Stimulated activated CD4-positive, alpha-beta T cell treated with anti-CD3 and anti-CD28 coated beads, Interleukin-2, amount 100 ng/mL, for 24 hours (primary cell): ENCODE data around the gene DQX1.
"Not testable (repeated sequence)": the region's sequence is repeated elsewhere in the genome, so short reads cannot be mapped to it uniquely, and the experiment has no call there.

Experiments used
- DNase-seq, 2 donors: peaks; one replicate each; pipeline ENCODE4 v3.0.0-alpha.2; 2020

DQX1 gene, protein sequence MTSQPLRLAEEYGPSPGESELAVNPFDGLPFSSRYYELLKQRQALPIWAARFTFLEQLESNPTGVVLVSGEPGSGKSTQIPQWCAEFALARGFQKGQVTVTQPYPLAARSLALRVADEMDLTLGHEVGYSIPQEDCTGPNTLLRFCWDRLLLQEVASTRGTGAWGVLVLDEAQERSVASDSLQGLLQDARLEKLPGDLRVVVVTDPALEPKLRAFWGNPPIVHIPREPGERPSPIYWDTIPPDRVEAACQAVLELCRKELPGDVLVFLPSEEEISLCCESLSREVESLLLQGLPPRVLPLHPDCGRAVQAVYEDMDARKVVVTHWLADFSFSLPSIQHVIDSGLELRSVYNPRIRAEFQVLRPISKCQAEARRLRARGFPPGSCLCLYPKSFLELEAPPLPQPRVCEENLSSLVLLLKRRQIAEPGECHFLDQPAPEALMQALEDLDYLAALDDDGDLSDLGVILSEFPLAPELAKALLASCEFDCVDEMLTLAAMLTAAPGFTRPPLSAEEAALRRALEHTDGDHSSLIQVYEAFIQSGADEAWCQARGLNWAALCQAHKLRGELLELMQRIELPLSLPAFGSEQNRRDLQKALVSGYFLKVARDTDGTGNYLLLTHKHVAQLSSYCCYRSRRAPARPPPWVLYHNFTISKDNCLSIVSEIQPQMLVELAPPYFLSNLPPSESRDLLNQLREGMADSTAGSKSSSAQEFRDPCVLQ

DNA sequence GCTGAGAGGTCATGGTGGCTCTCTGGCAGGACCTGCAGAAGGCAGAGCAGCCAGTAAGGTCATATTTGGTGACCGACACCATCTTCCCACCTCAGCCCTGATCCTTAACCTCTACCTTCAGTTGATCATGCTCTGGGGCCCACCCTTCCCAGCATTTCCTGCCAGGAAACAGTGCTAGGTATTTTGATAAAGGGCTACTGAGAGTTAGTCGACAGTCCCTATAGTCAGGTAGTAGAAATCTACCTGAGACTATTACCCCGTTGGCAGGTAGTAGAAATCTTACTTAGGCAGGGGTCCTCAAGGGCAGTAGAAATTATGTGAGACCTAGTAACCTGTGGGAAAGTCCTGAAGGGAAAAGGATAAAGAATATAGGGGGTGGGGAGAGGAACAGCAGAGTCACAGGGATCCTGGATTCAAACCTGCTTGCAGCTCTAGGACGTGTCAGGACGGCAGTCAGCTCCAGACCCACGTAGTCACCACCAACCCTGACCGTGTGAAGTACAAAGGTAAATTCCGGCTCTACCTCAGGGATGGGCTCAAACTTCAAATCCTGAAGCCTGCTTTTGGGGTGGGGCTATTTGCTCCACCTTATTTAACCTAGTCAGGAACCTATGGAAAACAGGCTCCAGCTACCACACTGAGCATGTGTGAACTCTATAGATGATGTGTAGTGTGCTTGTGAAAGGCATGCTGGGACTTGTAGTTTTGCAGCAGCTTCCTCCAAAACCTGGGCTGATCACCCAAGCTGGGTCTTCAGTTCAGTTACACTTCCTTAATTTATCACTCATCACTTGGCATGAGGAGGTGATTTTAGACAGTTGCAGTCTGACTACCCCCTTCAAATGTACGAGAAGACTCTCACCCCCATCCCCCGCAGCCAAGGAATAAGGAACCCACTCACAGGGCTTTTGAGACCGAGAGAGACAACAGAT lies at the start of gene DQX1:
Gene DQX1, minus strand, starts transcription at position 515 of the 932 bp plus-strand sequence. Its CDS starts 502 bp downstream, at position 13.
- DNase-seq: no peak

DNA sequence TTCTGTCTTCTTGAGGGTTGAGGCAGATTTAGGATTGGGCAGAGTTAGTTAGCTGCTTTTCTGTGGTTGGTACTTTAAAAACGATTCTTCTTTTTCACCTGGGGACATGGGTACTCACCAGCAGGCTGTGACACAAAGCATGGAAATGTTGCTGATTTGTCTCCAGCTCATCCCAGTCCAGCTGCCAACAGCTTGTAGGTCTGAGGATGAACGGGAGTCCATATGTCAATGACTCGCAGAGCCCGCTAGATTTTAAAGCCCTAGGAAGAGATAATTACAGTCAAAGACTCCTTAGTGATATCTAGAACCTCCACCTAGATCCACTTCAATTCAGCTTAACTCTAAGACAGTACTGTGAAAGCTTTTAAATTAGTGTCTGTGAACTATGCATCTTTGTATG lies 49.3 kb upstream of the DQX1 start:
- DNase-seq: no peak

DNA sequence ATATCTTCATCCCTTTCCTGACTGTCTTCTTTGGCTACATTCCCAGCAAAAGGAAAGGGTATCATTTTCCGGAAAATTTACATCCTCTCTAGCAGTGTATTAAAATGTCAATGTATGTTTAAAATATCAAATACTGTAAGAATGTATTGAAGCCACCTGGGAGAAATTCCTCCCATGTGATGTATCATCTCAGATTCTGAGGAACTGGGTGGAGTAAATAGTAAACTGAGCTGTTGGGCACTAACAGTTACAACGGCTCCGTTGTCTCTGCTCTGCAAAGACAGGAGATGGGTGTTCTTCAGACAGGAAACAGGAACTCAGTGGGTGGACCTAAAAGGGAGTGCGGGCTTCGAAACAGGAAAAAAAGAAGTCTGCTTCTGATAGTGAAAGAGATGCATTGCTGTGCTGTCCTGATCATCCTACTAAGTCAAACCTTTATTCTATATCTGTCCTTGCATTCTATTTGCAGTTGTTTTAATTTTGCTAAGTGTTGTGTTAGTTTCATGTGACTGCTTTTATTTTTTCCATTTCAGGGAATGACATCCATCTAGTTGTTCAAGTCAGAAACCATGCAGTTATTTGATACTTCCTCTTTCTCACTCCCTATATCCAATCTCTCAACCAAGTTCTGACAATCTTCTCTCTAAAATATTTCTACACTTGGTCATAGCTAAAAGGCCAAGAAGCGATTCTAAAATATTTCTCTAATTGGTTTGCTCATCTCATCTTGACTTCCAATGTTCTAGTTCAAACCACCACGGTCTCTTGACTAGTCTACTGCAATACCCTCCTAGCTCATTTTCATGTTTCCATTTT lies 47.9 kb upstream of the DQX1 start:
- DNase-seq: no peak

DNA sequence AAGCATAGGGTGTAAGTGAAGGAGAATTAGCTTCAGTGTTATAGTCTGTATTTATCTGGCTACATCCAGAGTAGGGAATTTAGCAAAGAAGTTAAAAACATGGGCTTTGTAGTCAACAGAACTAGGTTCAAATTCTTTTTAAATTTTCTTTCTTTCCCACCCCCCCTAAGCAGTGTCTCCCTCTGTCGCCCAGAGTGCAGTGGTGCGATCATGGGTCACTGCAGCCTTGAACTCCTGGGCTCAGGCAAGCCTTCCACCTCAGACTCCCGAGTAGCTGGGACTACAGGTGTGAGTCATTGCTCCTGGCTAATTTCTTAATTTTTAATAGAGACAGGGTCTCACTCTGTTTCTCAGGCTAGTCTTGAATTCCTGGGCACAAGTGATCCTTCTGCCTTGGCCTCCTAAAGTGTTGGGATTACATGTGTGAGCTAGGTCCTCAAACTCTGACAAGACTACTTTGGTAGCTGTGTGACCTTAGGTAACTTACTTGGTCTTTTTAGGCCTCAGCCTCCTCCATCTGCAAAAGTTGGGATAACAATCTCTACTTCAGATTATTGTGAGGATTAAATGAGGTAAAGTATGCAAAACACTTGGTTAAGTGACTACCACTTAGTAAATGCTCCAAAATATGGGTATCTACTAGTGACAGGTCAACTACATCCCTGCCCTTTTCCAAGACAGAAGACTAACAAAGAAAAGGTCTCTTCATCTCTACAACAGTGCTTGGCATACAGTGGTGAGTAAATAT lies 46.3 kb upstream of the DQX1 start:
- DNase-seq: no peak

DNA sequence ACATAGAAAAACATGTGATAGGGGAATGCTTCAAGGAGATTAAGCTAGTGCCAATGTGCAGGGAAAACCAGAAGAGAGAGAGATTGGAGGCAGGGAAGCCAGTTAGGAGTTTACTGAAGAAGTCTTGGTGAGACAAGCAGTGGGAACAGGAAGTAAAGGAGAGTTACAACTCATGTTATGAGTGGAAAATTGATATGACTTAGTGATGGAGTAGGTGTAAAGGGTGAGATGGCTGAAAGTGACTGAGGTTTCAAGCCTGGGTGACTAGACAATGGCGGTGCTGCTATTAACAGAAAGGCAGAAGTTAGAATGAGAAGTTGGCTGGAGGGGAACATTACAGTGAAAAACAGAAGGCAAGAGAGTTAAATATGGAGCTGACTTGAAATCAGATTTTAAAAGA lies 45.0 kb upstream of the DQX1 start:
- DNase-seq: no peak

DNA sequence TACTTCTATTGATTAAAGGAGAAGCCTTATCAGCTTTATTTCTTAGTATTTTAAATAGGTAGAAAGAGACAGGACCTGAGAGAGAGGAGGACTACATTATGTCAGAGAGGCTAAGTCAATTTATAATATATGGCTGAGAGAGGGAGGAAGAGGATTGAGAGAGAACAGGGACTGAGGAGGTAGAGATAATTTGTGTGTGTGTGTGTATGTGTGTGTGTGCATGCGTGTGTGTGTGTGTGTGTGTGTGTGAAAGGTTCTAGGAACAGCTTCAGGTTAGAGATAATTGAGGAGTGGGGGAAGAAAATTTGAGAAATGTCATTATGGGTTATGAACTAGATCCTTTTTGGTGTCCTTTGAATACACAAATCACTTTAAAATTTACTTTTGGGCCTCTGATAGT lies 43.7 kb upstream of the DQX1 start:
- no peak for DNase-seq

DNA sequence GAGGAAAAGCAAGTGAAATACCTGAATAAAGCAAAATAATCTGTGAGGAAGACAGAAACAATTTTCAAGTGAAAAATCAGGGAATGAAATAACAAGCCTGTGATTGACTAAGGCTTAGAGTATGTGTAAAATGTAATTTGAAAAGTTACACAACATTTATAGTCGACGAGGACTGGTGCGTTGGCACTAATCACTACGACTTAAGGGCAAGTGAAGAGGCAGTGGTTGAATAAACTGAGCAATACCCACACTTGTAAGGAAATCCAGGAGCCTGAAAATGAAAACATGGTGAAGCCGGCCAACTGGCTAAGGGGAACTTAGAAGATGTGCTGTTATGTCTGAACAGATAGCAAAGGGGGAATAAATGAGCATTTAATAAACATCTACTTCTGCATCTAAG lies 41.9 kb upstream of the DQX1 start:
- DNase-seq: no peak

DNA sequence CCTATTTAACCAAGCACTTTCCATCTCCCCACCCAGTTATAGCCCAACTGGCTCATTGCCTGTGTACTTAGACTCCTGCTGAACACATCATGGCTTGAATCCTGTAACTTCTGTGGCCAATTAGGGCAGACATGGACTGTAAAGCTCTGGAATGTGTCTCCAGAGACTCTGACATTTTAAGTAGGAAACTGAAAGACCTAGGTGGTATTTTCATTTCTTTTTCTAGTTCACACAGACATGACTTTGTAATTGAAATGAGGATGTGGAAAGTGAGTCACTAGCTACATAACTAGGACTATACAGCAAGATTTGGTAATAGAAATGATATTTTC lies 40.7 kb upstream of the DQX1 start:
- no peak for DNase-seq

DNA sequence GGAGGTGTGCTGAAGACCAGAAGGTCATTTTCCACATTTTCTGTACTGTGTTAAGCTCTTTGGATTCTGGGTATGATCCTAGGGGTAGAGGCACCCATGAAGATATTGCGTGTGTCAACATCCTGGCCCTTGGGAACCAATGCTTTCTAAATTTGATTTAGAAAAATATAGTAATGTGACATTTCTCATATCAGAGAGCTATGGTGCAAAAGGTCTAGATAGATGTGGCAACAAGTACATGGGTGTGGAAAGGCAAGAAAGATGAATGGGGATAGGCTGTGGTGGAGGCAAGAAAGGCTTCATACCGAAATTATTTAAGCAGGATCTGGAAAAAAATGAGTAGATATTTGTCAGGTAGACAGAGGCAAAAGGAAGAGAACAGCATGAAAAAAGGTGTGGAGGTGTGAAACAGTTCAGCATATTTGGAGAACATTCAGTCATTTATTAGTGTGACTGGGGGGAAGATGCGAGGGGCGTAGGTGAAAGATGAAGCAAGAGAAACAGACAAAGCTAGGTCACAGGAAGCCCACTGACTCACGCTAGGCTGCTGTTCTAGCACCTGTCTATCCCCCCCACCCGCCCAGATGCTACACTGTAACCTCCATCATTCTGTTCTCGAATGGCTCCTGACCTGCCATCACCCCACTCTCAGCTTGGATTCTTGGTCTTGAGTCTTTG lies 40.2 kb upstream of the DQX1 start:
- DNase-seq: no peak

DNA sequence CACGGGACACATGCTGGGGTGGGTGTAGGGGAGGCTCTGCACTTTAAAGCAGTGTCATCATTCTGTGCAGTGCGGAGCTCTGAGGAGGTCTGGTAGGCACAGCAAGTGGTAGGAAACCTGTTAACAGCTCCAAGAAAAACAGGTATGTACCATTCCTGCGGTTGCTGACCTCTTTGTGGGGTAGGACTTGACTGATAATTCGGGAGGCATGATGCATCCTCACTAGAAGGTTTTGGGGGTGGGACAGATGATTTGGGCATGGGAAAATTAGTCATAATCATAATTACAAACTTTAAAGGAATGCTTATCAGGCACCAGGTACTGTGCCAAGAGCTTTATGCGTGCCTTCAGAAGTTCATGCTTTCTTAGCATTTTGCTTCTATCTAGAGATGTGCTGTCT lies 38.2 kb upstream of the DQX1 start:
- no peak for DNase-seq

DNA sequence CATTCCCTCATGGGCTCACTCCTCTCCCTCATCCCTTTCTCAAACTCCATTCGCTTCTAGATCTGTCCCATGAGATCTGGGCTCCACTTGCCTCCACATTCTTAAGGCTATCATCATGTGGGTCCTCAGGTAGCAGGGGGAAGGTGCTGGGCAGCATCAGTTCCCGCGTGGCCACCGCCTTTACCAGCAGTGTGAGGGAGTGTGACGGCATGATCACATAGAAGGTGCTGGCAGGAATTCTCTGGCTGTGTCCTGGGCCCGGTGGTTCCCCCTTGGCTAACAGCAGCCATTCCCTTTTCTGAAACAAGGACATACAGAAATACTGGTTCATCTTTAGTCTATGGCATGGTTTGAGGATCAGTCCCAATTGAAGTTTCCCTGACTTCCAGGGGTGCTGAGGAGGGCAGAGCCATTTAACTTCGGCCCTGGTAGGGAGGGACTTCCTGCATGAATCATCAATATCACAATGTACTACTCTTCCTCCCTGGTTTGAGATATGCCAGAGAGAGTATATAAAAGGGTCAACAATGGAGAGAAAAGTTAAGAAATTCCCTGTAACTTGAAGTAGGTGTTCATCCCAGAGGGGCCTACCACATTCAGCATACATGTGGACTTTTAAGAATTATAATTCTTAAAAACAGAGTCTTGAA lies 36.2 kb upstream of the DQX1 start:
- no peak for DNase-seq

DNA sequence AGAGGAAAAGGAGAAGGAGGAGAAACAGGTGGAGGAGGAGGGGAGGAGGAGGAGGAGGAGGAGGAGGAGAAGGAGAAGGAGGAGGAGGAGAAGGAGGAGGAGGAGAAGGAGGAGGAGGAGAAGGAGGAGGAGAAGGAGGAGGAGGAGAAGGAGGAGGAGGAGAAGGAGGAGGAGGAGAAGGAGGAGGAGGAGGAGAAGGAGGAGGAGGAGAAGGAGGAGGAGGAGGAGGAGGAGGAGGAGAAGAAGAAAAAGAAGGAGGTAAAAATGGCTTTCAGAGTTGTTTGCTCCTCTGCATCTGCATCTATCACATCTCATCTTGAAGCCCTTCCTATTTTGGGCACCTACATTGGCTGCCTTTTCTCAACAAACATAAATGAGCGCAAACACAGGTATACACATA lies 35.0 kb upstream of the DQX1 start:
- not testable (repeated sequence) for DNase-seq

DNA sequence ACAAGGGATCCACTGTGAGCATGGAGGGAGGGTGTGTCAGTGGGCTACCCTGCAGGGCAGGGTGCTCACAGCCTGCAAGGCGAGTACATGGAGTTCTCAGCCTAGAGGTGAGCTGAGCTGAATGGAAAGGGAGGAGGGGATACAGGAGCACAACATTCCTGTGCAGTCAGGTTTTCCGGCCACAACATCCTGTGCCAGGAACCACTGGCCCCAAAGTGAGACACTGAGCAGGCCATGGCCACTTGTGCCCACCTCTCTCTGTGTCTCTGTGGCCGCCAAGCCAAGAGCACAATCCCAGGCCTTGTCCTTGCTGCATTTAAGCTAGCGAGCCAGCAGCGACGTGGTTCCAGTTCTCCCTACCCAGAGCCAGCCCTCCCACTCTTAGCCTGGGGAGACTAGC lies 34.6 kb upstream of the DQX1 start:
- no peak for DNase-seq

DNA sequence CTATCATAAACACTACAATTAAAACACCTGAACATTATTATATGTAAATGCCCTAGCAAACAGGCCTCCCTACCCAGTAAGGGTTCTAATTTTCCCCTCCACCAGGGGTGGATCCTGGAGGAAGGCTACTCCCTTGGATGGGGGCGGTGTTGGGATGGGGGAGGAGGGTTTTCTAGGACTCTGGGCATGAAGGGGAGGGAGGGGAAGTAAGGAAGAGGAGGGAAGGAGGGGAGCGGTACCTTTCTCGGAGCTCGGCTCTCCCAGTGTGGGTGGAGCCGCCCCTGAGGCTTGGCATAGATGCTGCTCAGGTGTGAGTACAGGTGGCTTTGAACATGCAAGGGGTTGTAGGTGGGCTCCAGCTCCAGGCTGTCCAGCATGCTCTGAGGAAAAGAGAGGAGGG lies 33.9 kb upstream of the DQX1 start:
- DNase-seq: no peak

DNA sequence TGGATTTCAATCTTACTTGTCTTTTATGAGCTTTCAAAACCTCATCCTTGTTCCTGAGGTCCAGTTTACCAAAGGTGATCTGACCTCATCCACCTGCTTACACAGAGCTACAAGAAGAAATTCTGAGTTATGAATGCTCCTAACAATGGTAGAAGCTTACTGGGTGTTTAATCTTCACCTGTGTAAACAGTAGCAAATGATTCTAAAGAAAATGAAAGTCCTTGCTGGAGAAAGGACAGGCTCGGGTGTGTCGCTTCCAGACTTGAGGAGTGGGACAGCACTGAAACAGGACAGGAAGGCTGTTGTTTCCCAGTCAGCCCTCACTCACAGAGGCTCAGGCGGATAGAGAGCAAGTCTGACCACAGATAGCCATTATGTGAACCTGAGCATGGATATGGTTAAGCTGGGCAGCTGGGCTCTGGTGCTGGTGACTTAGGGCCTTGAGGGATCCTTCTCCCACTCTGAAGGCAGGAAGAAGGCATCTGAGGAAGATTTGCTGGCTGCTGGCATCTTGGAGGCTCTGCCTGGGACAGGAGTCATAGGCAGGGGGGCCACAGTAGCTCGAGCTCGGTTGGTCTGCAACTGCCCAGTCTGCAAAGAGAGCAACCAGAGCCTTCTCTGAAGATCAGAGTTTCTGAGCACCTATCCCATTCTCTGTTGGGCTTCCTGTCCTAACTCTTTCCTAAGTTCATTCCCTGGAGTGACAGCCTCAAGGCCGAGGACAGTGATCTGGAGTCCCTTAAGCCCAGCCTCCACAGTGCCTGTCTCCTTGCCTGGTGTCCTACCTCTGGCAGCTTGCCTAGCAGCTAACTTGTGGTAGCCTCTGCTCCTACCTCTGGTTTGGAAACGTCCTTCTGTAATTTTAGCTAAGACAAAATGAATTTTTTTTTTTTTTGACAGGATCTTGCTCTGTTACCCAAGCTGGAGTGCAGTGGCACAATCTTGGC lies 32.5 kb upstream of the DQX1 start:
- DNase-seq: no peak

DNA sequence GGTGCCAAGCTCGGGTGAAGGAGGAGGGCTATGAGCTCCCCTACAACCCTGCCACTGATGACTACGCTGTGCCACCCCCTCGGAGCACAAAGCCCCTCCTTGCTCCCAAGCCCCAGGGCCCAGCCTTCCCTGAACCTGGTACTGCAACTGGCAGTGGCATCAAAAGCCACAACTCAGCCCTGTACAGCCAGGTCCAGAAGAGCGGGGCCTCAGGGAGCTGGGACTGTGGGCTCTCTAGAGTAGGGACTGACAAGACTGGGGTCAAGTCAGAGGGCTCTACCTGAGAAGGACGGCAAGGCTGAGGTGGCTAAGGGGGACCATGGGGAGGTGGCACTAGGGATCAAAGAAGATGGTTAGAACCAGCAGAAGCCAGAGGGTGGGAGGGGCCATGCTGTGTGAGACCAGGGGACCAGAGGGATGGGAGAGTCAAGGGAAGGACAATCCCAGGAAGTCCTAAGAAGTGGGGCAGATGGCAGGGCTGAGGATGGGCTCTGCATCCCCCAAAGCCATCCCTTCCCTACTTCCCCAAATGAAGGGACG lies 30.9 kb upstream of the DQX1 start:
- no peak for DNase-seq

DNA sequence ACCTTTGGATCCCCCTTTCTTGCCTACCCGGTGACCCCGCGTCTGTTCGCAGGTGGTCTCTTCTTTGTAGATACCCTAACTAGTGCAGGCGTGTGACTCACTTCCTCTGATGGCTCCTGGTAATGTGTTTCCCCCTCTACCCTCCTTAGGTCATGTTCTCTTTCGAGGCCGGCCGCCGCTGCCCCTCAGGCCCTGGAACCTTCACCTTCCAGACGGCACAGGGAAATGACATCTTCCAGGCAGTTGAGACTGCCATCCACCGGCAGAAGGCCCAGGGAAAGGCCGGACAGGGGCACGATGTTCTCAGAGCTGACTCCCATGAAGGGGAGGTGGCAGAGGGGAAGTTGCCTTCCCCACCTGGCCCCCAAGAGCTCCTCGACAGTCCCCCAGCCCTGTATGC lies 30.1 kb upstream of the DQX1 start:
- no peak for DNase-seq

DNA sequence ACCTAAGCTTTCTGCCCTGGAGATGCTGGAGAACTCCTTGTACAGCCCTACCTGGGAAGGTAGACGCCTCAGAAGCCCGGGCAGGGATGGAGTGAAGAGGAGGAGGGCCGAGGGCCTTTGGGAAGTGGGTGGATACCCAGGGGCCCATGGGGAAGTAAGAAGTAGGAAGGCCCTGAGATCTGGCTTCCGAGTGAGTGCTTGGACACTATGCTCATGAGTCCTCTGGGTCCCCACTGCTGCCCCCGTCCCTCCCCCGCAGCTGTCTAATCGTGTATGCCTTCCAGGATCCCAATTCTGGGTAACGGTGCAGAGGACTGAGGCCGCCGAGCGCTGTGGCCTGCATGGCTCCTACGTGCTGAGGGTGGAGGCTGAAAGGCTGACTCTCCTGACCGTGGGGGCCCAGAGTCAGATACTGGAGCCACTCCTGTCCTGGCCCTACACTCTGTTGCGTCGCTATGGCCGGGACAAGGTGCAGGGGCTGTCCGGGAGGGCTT lies 29.6 kb upstream of the DQX1 start:
- no peak for DNase-seq
